Peyer's patch (tissue), 4 donors: Measurements from ENCODE around the gene MAP2K3. TPM values are rescaled to one million over a fixed set of nuclear protein-coding genes. Genes with fewer than 3 reads are reported as not detected.

ENCODE experiments used
- DNase-seq, 3 donors: peaks; one replicate each; pipeline ENCODE4 v3.0.0-alpha.2; 2017 to 2019
- H3K27ac ChIP-seq, 4 donors: fragments of 200-600 bp; sonication (generic); one replicate each; pipeline ENCODE4 v1.5.1; 2016 to 2019
- H3K27me3 ChIP-seq, 2 donors: fragments of 200-600 bp; sonication (generic); one replicate each; pipeline ENCODE4 v1.5.1; 2019
- H3K36me3 ChIP-seq, 3 donors: fragments of 200-600 bp; sonication (generic); one replicate each; pipeline ENCODE4 v1.5.1; 2016 to 2019
- H3K4me1 ChIP-seq, 4 donors: fragments of 200-600 bp; sonication (generic); one replicate each; pipeline ENCODE4 v1.5.1; 2016 to 2019
- H3K4me3 ChIP-seq, 4 donors: fragments of 200-600 bp; sonication (generic); 1 replicate in 3 of 4; 2 replicates in 1 of 4; pipeline ENCODE4 v1.5.1; 2016 to 2019; ENCODE audit warnings: mild to moderate bottlenecking in 1 of 4
- H3K9me3 ChIP-seq, 4 donors: fragments of 200-600 bp; sonication (generic); one replicate each; pipeline ENCODE4 v1.5.1; 2016 to 2019; ENCODE audit warnings: mild to moderate bottlenecking in 1 of 4
- CTCF ChIP-seq, 6 experiments: fragments of 450-650 bp in 4 of 6; fragments of 200-600 bp in 2 of 6; sonication (generic) in 1 of 6; IDR thresholded peaks; one replicate each; pipeline ENCODE4 v1.5.1; 2017 to 2019; ENCODE audit warnings: antibody characterized with exemption in 6 of 6, mild to moderate bottlenecking in 3 of 6, moderate library complexity in 1 of 6
- POLR2A ChIP-seq, 2 donors: fragments of 450-650 bp; IDR thresholded peaks; one replicate each; pipeline ENCODE4 v1.5.1; 2017; ENCODE audit warnings: antibody characterized with exemption in 2 of 2, mild to moderate bottlenecking in 2 of 2, moderate library complexity in 2 of 2
- total RNA-seq, 4 donors: library from RNA; depleted of rRNA; stranded (reverse); fragments of >200 nt; gene quantifications; one replicate each; pipeline ENCODE4 v1.1.0, GENCODE V29; 2016

The MAP2K3 gene
- total RNA-seq, 4 donors from 2014 or later = 54.5 to 133 (median 102) TPM

- peaks cover 0 to 56% (median 0%) of the 10 kb centered on the region in 3 donors for H3K36me3 ChIP-seq
- H3K27ac ChIP-seq = no peak overlapping the region
- no peak for DNase-seq
- peaks cover 0 to 12% (median 1%) of the 10 kb centered on the region in 4 donors for H3K4me1 ChIP-seq
- TF ChIP-seq CTCF (IDR thresholded peaks at IDR 0.05) = no peak
- no peak for TF ChIP-seq POLR2A (IDR thresholded peaks at IDR 0.05)
- no peaks in the 10 kb centered on the region for H3K27me3 ChIP-seq
- no peak overlapping the region for H3K4me3 ChIP-seq
- no peaks in the 10 kb centered on the region for H3K9me3 ChIP-seq
Measured at GRCh38 chr17:21298056-21298982, 13.8 kb downstream of the MAP2K3 start.

- Histone ChIP-seq H3K27me3 (no peaks in the 10 kb centered on the region), H3K4me1 (peaks cover 0 to 12% (median 1%) of the 10 kb centered on the region in 4 donors), H3K27ac (no peak overlapping the region), H3K4me3 (no peak overlapping the region), H3K36me3 (peaks cover 0 to 64% (median 0%) of the 10 kb centered on the region in 3 donors), H3K9me3 (no peaks in the 10 kb centered on the region)
- no peak for DNase-seq
- no peak for TF ChIP-seq CTCF (IDR thresholded peaks at IDR 0.05)
Measured at GRCh38 chr17:21298983-21299519, 14.5 kb downstream of the MAP2K3 start.

GRCh38 chr17:21299981-21300600 is 15.6 kb downstream of the MAP2K3 start:
- no peak overlapping the region for H3K27ac ChIP-seq
- H3K9me3 ChIP-seq = no peaks in the 10 kb centered on the region
- no peaks in the 10 kb centered on the region for H3K27me3 ChIP-seq
- peaks cover 0 to 6% (median under 1%) of the 10 kb centered on the region in 4 donors for H3K4me1 ChIP-seq
- H3K36me3 ChIP-seq = peaks cover 0 to 73% (median 0%) of the 10 kb centered on the region in 3 donors
- TF ChIP-seq CTCF (IDR thresholded peaks at IDR 0.05) (no peak), POLR2A (IDR thresholded peaks at IDR 0.05) (no peak)
- no peak overlapping the region for H3K4me3 ChIP-seq
- peak in 1 of 3 donors; percentile 48 for DNase-seq

GRCh38 chr17:21300601-21301571 is 16.4 kb downstream of the MAP2K3 start:
- DNase-seq = peak in 1 of 3 donors; percentile 50
- peaks cover 0 to 79% (median 0%) of the 10 kb centered on the region in 3 donors for H3K36me3 ChIP-seq

More at GRCh38 chr17:21300601-21301571, 16.4 kb downstream of the MAP2K3 start:
- Histone ChIP-seq H3K27ac (no peak overlapping the region), H3K4me3 (no peak overlapping the region), H3K4me1 (no peaks in the 10 kb centered on the region), H3K27me3 (no peaks in the 10 kb centered on the region), H3K9me3 (no peaks in the 10 kb centered on the region)
- TF ChIP-seq POLR2A (IDR thresholded peaks at IDR 0.05) = no peak
- TF ChIP-seq CTCF (IDR thresholded peaks at IDR 0.05) = no peak
